ENCODE results near the gene LKAAEAR1.

Gene LKAAEAR1

GRCh38 chr20:64084685-64085152 lies 521 bp upstream of the LKAAEAR1 start:
- DNase-seq (ENCODE audit: low read depth): no peak
- H3K4me3 ChIP-seq (ENCODE audit: low read length): no peak overlapping the region
- TF ChIP-seq CTCF (IDR thresholded peaks at IDR 0.05; ENCODE audit: insufficient read depth, low read depth, low read length, missing control alignments): no peak

- peak; percentile 82 for DNase-seq (ENCODE audit: low read depth)
- TF ChIP-seq CTCF (IDR thresholded peaks at IDR 0.05; ENCODE audit: insufficient read depth, low read depth, low read length, missing control alignments): peak; percentile 39
- H3K4me3 ChIP-seq (ENCODE audit: low read length): peak overlapping the region; percentile 27
Measured at GRCh38 chr20:64083378-64083803, 807 bp downstream of the LKAAEAR1 start.

GRCh38 chr20:64082820-64083377 lies 1.3 kb downstream of the LKAAEAR1 start:
- no peak for DNase-seq (ENCODE audit: low read depth)
- TF ChIP-seq CTCF (IDR thresholded peaks at IDR 0.05; ENCODE audit: insufficient read depth, low read depth, low read length, missing control alignments): no peak
- no peak overlapping the region for H3K4me3 ChIP-seq (ENCODE audit: low read length)

- no peak overlapping the region for H3K4me3 ChIP-seq (ENCODE audit: low read length)
- DNase-seq (ENCODE audit: low read depth): no peak
- no peak for TF ChIP-seq CTCF (IDR thresholded peaks at IDR 0.05; ENCODE audit: insufficient read depth, low read depth, low read length, missing control alignments)
Measured at GRCh38 chr20:64082126-64082731, 2.0 kb downstream of the LKAAEAR1 start.

- H3K4me3 ChIP-seq (ENCODE audit: low read length): no peak overlapping the region
- DNase-seq (ENCODE audit: low read depth): no peak
- no peak for TF ChIP-seq CTCF (IDR thresholded peaks at IDR 0.05; ENCODE audit: insufficient read depth, low read depth, low read length, missing control alignments)
Measured at GRCh38 chr20:64081624-64081964, 2.6 kb downstream of the LKAAEAR1 start.

GRCh38 chr20:64080813-64081623 lies 3.2 kb downstream of the LKAAEAR1 start:
- no peak overlapping the region for H3K4me3 ChIP-seq (ENCODE audit: low read length)
- no peak for TF ChIP-seq CTCF (IDR thresholded peaks at IDR 0.05; ENCODE audit: insufficient read depth, low read depth, low read length, missing control alignments)
- DNase-seq (ENCODE audit: low read depth): no peak

All from epithelial cell of esophagus (primary cell).